Left forelimb (tissue), 1 donor: Measurements from ENCODE around the gene ADAM33.

Source experiments
- DNase-seq: peaks from one replicate; pipeline ENCODE4 v3.0.0-alpha.2; 2018; ENCODE audit warnings: low spot score

ADAM33 gene

GRCh38 chr20:3686421-3686820 is 4.6 kb upstream of the ADAM33 start:
- DNase-seq, result no peak

GRCh38 chr20:3685341-3685740 is 3.5 kb upstream of the ADAM33 start:
- no peak for DNase-seq

- DNase-seq, result no peak
These were observed 369 bp downstream of the ADAM33 start for GRCh38 chr20:3681352-3681930.

DNA sequence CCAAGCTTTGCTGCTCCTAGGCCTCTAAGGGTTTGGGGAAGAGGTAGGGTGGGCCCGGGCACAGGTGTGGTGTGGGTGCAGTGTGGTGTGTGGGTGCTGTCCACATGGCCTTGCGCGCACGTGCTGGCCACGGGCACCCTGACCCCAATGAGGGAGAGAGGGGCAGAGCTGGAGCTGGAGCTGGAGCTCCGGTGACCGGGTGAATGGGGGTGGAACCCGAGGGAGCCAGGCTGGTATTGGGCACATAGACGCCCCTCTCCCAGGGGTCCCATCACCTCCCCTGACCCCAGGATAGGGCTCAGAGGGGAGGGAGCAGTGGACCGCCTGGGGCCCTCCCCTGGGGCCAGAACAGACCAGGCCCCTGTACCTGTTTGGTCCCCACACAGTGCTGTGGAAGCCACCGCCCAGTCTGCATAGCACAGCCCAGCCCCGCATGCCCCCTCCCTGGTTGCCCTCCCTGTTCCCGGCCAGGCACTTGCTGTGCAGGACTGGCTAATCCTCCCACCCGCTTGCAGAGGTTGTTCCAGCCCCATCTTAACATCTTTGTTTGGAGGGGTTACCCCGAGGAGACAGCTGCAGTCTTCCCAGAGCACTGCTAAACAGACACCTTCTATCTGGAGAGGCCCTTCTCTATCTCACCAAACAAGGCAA is 984 bp downstream of the ADAM33 start:
- DNase-seq, result no peak

DNA sequence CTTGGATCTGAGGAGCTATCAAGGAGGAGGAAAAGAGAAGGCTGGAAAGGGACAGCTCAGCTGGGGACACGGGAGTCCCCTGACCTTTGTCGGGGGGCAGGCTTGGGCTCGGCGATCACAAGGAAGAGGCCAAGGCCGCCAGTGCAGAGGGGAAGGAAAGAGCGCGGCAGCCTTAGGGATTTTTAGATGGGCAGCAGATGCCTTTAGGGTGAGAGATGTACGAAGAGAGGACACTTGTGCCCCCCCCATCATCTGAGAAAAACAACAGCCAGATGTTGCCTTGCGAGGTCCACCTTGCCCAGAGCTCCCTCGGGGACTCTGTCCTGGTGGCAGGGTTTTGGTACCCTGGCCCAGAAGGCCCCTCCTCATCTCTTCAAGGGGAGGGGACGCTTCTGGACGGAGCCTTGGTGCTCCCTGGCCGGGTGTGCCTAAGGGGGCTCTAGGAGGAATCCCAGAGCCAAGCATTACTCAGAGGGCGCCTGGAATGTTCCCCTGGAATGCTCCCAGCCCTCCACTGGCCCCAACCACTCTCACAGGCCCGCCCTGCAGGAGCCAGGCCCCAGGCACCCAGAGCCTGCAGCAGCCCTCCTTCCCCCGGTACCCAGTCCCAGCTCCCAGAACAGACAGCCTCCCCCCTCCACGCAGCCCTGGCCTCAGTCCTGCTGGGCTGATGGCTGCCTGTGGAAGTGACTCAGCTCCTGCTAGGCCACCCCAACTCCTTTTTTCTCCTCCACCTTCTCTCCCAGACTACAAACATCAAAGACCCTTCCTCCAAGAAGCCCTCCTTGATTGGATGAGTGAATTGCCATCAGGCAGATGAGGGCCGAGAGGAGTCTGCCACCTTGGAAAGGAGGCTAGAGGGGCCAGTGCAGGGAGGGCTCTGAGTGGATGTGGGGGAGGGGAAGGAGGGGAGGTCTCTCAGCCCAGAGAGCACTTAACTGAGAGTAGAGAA is 1.8 kb downstream of the ADAM33 start:
- no peak for DNase-seq

GRCh38 chr20:3678856-3679720 is 2.7 kb downstream of the ADAM33 start:
- no peak for DNase-seq

DNA sequence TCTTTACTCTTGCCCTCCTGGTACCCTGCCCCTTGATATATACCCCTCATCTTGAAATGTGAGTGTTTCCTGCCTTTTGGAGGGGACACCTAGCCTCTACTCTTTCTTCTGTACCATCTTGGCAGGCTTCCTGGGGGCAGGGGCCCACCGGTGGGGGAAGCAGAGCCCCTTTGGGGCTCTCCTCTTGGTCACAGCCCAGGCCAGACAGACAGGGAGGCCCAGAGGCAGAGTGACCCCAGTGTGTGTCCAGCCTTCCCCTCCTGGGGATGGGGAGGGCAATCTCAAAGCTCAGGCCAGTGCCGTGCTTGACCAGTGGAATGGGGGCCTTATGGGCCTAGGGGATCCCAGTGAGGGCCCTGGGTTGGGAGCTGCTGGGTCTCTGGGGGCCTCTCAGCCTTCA is 3.6 kb downstream of the ADAM33 start:
- DNase-seq, result no peak

DNA sequence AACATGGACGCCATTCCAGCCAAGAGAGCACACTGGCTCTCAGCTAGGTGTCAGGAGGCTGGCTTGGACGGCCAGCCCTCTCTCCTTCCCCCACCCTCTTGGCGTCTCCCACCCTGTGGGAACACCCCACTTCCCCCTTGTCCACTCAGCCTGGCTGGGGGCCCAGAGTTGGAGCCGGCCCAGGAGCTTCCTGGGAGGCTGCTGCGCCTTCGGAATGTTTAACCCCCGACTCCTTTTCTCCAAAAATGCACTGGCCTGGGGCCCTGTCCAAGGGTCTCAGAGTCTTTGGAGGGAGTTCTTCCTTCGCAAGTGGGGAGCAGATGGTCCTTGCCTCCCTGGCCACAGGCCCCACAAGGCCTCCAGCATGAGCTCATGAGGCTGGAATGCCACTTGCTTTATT is 4.1 kb downstream of the ADAM33 start:
- DNase-seq, result peak; percentile 82

- DNase-seq, result no peak
These were observed 6.6 kb downstream of the ADAM33 start for GRCh38 chr20:3674995-3675900.

GRCh38 chr20:3674447-3674846 is 7.4 kb downstream of the ADAM33 start:
- DNase-seq, result no peak

DNA sequence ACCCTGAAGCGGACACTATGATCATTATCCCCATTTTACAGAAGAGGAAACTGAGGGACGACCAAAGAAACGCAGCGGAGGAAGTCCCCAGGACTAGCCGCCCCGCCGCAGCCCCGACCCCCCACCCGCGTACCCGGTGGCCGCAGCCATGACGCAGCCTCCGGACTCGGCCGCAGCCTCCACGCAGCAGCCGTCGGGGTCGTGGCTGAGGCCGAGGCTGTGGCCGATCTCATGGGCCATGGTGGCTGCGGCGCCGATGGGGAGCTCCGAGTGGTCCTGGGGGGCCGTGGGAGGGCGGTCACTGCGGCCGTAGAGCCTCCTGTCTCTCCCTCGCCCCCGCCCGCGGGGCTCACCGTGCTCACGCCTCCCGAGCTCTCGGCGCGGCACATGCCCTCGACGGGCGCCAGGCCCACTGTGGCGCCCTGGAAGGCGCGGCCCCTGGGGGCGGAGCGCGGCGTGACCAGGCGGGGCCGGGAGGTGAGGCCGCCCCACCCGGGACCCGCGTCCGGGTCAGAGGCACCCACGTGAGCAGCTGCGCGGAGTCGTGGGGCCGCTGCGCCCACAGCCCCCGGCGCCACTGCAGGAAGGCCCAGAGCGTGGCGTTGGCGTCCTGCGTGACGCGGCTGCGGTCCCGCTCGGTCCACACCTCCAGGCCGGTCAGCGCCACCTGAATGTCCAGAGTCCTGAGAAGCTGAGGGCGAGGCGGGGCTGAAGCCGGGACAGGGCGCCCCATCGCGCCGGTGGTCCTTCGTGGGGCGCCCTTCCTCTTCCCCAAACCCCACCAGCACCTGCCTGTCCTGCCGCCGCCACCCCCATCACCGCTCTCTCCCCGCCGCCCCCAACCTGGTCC is 8.4 kb downstream of the ADAM33 start:
- no peak for DNase-seq

DNA sequence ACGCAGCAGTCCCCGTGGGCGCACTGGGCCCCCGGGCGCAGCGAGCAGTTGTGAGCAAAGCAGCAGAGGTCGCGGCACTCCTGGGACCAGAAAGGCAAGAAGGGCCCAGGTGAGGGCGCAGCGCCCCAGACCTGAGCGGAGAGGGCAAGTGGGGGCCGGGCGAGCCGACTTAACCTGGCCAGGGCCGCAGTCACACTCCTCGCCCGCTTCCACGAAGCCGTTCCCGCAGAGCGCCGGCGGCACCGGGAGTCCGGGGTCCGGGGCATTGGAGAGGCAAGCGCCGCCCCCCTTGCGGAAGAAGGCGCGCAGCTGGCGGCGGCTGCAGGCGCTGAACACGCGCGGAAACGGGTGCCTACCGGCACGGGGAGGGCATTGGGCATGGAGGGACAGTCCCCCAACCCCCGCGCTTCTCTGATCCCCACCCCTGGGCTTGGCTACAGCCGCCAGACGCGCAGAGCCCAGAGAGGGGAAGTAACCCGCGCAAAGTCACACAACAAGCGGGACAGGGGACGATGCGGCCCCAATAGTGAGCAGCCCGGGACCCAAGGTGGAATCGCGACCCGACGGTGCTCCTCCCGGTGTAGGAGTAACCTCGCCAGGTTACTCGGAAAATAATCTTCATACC is 9.2 kb downstream of the ADAM33 start:
- DNase-seq, result no peak

DNA sequence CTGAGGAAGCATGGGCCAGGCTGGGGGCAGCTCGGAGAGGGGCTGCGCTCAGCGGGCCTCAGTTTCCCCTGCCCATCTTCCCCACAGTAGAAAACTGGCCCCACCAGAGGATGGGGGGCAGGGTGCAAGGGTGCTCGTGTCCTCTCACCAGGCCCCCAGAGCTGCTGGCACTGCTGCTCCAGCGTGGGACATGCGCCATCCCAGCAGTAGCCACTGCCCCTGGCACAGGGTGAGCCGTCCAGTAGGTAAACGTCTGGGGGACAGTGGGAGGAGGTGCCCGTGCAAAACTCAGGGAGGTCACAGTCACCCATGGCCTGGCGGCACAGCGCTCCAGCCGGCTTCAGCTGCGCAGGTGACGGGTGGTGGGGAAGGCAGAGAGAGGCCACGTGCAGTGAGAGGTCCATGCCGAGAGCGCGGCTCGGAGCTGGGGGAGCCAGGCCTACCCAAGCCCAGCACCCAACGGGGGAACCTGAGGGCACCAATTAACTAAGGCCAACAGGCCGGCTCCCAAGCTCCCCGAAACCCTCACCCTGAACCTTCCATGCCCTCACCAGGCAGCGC is 9.7 kb downstream of the ADAM33 start:
- DNase-seq, result no peak

DNA sequence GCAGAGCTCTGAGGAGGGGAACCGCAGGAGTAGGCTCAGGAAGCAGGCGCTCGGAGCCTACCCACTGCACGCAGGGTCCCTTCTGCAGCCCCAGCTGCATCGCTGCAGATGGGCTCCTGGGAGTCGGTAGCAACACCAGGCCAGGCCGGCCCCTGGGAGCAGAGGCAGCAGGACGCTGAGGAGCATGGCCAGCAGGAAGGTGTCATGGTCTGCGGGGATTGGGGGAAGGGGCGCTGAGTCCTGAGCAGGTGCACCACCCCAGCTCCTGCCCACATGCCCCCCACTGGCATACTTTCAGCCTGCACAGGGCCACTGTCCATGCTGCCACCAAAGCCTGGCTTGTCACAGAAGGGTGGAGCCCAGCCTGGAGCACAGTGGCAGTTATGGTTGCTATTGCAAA is 10.9 kb downstream of the ADAM33 start:
- DNase-seq, result no peak

- no peak for DNase-seq
These were observed 11.3 kb downstream of the ADAM33 start for GRCh38 chr20:3670511-3670910.

DNA sequence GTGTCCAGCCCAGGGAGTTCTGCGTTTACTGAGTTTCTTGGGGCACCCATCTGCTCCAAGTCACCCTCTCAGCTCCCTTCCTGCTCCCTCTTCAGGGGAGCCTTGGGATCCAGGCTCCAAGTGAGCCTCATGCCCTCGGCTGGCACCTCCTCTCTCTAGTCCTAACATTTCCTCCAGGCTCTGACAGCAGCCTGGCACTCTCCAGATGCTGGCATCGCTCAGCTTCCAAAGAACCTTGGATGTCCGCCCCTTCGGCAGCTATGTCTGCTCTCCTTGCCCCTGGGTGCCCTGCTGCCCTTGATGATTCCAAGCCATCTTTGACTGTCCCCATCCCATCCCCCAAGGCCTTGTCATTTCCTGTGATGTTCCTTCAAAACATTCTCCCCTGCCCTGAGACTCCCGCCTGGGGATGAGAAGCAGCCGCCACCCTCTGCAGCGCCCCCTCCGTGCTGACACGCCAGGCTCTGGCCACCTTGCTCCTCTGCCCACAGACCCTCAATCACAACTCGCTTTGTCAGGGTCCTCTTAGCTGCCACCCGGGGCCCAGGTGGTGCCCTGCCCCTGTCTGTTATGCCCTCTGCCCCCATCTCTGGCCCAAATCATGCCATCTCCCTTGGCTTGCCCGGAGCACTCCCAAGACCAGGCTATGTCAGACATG is 12.0 kb downstream of the ADAM33 start:
- no peak for DNase-seq

GRCh38 chr20:3667434-3668037 is 14.3 kb downstream of the ADAM33 start:
- DNase-seq, result no peak

DNA sequence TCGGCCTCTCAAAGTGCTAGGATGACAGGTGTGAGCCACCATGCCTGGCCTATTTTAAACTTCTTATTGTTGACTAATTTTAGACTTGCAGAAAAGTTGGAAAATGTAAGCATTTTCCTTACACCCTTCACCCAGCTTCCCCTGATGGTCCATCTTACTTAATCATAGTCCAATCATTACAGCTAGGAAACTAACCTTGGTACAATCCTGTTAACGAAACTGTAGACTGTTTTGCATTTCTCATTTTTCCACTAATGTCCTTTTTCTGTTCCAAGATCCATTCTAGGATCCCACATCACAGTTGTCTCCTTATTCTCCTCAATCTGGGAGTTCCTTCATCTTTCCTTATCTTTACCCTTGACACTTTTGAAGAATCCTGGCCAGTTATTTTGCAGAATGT is 18.0 kb downstream of the ADAM33 start:
- no peak for DNase-seq
